Esophagus squamous epithelium (tissue), 4 donors: ENCODE measurements around the gene RAVER2.

Experiments
- POLR2A ChIP-seq, 4 donors: fragments of 450-650 bp; IDR thresholded peaks; one replicate each; pipeline ENCODE4 v1.6.1; 2017; ENCODE audit warnings: antibody characterized with exemption in 4 of 4, mild to moderate bottlenecking in 4 of 4, moderate library complexity in 3 of 4
- TF ChIP-seq, protein P1 (sequence below), 6 experiments: fragments of 450-650 bp in 4 of 6; fragments of 200-600 bp in 2 of 6; sonication (generic) in 2 of 6; IDR thresholded peaks; one replicate each; pipeline ENCODE4 v1.5.1; 2016 to 2019; ENCODE audit warnings: antibody characterized with exemption in 6 of 6, mild to moderate bottlenecking in 4 of 6, moderate library complexity in 4 of 6

DNA sequence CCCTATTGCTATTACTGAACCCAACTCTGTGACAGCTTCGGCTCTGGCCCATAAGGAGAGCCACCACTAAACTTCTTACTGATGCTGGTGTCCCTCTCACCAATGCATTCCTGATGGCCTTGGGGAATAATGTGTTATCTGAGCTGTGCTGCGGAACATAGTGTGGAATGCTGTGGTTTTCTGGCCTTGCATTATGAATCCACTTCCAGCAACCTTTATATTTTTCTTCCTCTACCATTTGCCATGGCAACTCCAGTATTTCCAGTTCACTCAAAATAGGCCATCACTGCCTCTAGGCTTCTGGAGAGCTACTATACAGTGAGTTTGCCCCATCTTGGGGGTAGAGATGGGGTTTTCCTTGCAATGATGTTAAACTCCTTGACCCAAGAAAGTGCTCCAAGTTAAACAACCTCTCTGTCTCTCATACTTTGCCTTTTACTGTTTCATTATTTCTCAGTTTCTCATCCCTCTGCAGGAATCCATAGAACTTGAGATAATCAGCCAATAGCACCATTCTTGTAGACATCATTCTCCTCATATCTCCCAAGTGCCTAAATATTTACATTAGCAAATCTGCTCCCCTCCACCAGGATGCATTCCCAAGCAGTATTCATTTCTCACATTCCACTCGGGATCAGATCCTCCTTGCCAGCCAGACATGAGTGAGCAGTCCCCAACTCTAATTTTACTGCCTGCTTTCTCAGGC, 11.1 kb upstream of the RAVER2 start:
- TF ChIP-seq, protein P1, sequence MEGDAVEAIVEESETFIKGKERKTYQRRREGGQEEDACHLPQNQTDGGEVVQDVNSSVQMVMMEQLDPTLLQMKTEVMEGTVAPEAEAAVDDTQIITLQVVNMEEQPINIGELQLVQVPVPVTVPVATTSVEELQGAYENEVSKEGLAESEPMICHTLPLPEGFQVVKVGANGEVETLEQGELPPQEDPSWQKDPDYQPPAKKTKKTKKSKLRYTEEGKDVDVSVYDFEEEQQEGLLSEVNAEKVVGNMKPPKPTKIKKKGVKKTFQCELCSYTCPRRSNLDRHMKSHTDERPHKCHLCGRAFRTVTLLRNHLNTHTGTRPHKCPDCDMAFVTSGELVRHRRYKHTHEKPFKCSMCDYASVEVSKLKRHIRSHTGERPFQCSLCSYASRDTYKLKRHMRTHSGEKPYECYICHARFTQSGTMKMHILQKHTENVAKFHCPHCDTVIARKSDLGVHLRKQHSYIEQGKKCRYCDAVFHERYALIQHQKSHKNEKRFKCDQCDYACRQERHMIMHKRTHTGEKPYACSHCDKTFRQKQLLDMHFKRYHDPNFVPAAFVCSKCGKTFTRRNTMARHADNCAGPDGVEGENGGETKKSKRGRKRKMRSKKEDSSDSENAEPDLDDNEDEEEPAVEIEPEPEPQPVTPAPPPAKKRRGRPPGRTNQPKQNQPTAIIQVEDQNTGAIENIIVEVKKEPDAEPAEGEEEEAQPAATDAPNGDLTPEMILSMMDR (IDR thresholded peaks at IDR 0.05): no peak
- no peak for TF ChIP-seq POLR2A (IDR thresholded peaks at IDR 0.05)
